ENCODE data around the gene TEX12. TPM values are rescaled to one million over a fixed set of nuclear protein-coding genes. Genes with fewer than 3 reads are reported as not detected.

Gene TEX12
- total and polyA plus RNA-seq, 9 of the 15 experiments (the other 6 are each of a cell fraction or from before 2014, with no cell fraction given), result 0.10 to 2.3 (median 0.67) TPM; not detected in 1

DNA sequence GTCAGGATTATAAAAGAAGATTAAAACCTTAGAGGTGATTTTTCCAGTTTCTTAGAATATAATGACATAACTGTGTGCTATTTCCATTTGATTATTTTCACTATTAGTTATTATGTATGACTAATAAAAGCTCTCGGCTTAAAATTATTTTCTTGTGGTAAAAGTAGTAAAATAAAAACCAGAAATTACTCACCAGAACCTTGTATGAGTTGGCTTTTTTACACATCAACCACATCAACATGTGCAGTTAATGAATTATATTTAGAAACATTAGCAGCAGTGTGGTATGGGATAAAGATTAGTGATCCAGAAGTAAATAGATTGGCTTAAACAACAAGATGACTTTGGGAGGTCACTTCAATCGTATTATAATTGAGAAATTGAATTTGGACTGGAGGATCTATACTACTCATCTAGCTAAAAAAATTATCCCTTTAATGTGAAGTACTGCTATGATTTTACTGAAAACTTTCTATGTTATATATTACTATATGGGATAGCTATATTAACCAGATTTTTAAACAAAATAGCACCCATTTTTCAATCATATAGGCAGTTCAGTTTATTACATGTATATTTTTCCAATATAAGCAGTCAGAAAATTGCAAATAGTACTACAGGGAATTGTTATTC lies 5.3 kb downstream of the TEX12 start:
- no peaks in the 10 kb centered on the region for H3K9me3 ChIP-seq (replicated peaks; ENCODE audit: control insufficient read depth, insufficient read depth, low read depth, low read length)
- POLR2A ChIA-PET, result interaction anchor here (0.6 kb wide), 1 partner anchor 156 kb away, joined by 3 read pairs; no protein-coding TSS in a partner anchor
- H4K20me1 ChIP-seq (replicated peaks; ENCODE audit: control insufficient read depth, insufficient read depth, low read length), result peaks cover 3% of the 10 kb centered on the region; the same call in 1 of the 2 replicates
- WGBS (ENCODE audit: insufficient coverage, low coverage, missing lambda C conversion rate), result 12% methylated on average over 2 of the region's 2 CpGs
- peaks cover 0 to 8% of the 10 kb centered on the region in 2 experiments; a peak in 2 of 5 replicates for H3K4me1 ChIP-seq (replicated peaks in 1 of 2; ENCODE audit: control insufficient read depth in 2 of 2, insufficient read depth in 2 of 2, low read length in 2 of 2)
- no peak overlapping the region for H3K4me2 ChIP-seq (ENCODE audit: insufficient read depth, low read length)
- intact Hi-C loops (cut with micrococcal nuclease) (no loop called here), in situ Hi-C loops (cut with MboI) (no loop called here)
- H3K27ac ChIP-seq (ENCODE audit: extremely low read depth, low read depth, low read length), result no peak overlapping the region
- FAIRE-seq (no peak), ATAC-seq (no peak), DNase-seq (ENCODE audit: extremely low read depth in 1 of 4, low spot score in 3 of 4) (no peak)
- H3K4me3 ChIP-seq, result no peak overlapping the region
- H3K9ac ChIP-seq (ENCODE audit: insufficient read depth in 1 of 2, low read depth in 2 of 2, low read length in 2 of 2), result no peak overlapping the region
- H3K36me3 ChIP-seq (ENCODE audit: control insufficient read depth, insufficient read depth, low read length), result no peaks in the 10 kb centered on the region
- no TSS peak for BruUV-seq (replicated peaks)
- peaks cover 0 to 2% of the 10 kb centered on the region in 2 experiments; a peak in 1 of 5 replicates for H3K27me3 ChIP-seq (ENCODE audit: control insufficient read depth in 2 of 2, insufficient read depth in 2 of 2, low read length in 2 of 2)
- no peak overlapping the region for H2AFZ ChIP-seq (ENCODE audit: low read depth, low read length)
- no peaks in the 10 kb centered on the region for H3K9me1 ChIP-seq (ENCODE audit: control insufficient read depth, insufficient read depth, low read length)
- CTCF ChIA-PET (ENCODE audit: low intra/inter-chr PET ratio), result no interaction called here
- no peaks in the 10 kb centered on the region for H3K79me2 ChIP-seq (ENCODE audit: control insufficient read depth, insufficient read depth, low read length)
- TF ChIP-seq CREB1 (IDR thresholded peaks at IDR 0.05) (no peak), CREB1 (CRISPR knock-in tag; IDR thresholded peaks at IDR 0.05) (no peak), FOSL1 (tag; conservative IDR thresholded peaks at IDR 0.05) (no peak), ETV5 (CRISPR knock-in tag; IDR thresholded peaks at IDR 0.05; ENCODE audit: low read depth) (no peak), ZNF146 (CRISPR knock-in tag; IDR thresholded peaks at IDR 0.05; ENCODE audit: unreplicated experiment) (no peak), MCM7 (IDR thresholded peaks at IDR 0.05) (no peak), FOXJ2 (tag; IDR thresholded peaks at IDR 0.05) (no peak)
- TF ChIP-seq, protein P1, sequence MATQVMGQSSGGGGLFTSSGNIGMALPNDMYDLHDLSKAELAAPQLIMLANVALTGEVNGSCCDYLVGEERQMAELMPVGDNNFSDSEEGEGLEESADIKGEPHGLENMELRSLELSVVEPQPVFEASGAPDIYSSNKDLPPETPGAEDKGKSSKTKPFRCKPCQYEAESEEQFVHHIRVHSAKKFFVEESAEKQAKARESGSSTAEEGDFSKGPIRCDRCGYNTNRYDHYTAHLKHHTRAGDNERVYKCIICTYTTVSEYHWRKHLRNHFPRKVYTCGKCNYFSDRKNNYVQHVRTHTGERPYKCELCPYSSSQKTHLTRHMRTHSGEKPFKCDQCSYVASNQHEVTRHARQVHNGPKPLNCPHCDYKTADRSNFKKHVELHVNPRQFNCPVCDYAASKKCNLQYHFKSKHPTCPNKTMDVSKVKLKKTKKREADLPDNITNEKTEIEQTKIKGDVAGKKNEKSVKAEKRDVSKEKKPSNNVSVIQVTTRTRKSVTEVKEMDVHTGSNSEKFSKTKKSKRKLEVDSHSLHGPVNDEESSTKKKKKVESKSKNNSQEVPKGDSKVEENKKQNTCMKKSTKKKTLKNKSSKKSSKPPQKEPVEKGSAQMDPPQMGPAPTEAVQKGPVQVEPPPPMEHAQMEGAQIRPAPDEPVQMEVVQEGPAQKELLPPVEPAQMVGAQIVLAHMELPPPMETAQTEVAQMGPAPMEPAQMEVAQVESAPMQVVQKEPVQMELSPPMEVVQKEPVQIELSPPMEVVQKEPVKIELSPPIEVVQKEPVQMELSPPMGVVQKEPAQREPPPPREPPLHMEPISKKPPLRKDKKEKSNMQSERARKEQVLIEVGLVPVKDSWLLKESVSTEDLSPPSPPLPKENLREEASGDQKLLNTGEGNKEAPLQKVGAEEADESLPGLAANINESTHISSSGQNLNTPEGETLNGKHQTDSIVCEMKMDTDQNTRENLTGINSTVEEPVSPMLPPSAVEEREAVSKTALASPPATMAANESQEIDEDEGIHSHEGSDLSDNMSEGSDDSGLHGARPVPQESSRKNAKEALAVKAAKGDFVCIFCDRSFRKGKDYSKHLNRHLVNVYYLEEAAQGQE (IDR thresholded peaks at IDR 0.05; ENCODE audit: borderline replicate concordance), result no peak
- TF ChIP-seq, protein P1 (CRISPR knock-in tag; IDR thresholded peaks at IDR 0.05; ENCODE audit: low read depth), result no peak
- TF ChIP-seq, protein P2, sequence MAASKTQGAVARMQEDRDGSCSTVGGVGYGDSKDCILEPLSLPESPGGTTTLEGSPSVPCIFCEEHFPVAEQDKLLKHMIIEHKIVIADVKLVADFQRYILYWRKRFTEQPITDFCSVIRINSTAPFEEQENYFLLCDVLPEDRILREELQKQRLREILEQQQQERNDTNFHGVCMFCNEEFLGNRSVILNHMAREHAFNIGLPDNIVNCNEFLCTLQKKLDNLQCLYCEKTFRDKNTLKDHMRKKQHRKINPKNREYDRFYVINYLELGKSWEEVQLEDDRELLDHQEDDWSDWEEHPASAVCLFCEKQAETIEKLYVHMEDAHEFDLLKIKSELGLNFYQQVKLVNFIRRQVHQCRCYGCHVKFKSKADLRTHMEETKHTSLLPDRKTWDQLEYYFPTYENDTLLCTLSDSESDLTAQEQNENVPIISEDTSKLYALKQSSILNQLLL (CRISPR knock-in tag; IDR thresholded peaks at IDR 0.05; ENCODE audit: borderline replicate concordance), result no peak
- TF ChIP-seq, protein P3, sequence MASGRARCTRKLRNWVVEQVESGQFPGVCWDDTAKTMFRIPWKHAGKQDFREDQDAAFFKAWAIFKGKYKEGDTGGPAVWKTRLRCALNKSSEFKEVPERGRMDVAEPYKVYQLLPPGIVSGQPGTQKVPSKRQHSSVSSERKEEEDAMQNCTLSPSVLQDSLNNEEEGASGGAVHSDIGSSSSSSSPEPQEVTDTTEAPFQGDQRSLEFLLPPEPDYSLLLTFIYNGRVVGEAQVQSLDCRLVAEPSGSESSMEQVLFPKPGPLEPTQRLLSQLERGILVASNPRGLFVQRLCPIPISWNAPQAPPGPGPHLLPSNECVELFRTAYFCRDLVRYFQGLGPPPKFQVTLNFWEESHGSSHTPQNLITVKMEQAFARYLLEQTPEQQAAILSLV (tag; IDR thresholded peaks at IDR 0.05), result no peak
- TF ChIP-seq, protein P4, sequence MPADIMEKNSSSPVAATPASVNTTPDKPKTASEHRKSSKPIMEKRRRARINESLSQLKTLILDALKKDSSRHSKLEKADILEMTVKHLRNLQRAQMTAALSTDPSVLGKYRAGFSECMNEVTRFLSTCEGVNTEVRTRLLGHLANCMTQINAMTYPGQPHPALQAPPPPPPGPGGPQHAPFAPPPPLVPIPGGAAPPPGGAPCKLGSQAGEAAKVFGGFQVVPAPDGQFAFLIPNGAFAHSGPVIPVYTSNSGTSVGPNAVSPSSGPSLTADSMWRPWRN (IDR thresholded peaks at IDR 0.05; ENCODE audit: low read depth), result no peak

All from K562 (cell line).